Stimulated activated CD8-positive, alpha-beta memory T cell treated with anti-CD3 and anti-CD28 coated beads, Interleukin-2, amount 100 ng/mL, for 1 hour (primary cell): ENCODE data around the gene FAS.

ENCODE experiments used
- DNase-seq, 2 donors: peaks; one replicate each; pipeline ENCODE4 v3.0.0-alpha.2; 2020; ENCODE audit warnings: low read depth in 2 of 2

FAS gene

GRCh38 chr10:89035461-89035860, 44.9 kb downstream of the FAS start:
- no peak for DNase-seq

DNA sequence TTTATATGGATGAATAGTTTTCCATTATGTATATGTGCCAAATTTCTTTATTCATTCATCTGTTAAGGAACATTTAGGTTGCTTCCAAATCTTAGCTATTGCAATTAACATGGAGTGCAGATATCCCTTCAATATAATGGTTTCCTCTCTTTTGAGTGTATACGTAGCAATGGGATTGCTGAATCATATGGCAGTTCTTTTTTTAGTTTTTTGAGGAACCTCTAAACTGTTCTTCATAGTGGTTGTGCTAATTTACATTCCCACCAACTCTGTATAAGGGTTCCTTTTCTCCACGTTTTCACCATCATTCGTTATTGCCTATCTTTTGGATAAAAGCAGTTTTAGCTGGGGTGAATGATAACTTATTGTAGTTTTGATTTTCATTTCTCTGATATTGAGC, 46.5 kb downstream of the FAS start:
- DNase-seq = no peak

DNA sequence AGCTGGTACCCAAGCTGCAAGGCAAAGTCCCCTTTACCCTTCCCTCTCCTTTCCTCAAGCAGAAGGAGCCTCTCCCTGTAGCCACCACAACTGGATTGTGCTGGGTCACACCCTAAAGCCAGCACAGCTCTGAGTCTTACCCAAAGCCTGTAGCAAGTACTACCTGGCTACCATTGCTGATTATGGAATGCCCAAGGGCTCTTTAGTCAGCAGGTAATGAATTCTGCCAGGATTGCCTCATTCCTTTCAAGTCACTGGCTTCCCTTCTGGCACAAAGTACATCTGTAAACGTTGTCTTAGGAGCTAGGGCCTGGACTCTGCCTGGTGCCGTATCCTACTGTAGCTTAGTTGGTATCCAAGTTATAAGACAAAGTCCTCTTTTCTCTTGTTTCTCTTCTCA, 52.0 kb downstream of the FAS start:
- no peak for DNase-seq

- no peak for DNase-seq
Measured at GRCh38 chr10:89043052-89043451, 52.5 kb downstream of the FAS start.

GRCh38 chr10:89047397-89047796, 56.8 kb downstream of the FAS start:
- DNase-seq = no peak

DNA sequence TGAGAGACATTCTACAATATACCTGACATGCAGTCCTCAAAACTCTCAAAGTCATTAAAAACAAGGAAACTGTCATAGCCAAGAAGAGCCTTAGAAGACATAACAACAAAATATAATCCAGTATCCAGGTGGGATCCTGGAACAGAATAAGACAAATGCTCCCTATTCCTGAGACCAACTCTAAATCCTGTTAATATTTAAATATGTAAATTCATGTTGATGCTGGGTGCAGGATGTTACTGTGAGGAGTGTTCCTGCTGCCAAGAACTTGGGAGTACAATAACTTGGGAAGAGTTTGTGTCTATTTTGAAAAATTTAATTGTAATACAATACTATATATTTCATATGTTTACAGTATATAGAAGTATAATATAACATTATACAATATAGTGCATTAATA, 61.0 kb downstream of the FAS start:
- no peak for DNase-seq

DNA sequence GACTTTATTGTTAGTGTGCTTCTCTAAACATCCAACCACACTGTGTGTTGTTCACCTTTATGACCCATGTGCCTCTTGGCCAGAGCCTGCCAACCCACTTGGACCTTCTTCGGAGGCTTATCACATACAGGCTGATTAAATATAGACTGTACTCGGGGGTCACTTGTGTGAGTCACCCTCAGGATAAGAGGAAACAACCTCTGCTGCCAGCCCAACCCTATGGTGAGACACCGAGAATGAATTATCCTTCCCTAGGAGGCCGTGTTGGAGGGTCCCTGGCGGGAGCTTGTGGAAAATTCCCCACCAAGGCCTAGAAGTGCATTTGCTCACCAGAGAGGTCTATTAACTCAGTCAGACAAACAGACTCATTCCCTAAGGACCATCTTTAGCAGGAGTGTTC, 63.0 kb downstream of the FAS start:
- no peak for DNase-seq

DNA sequence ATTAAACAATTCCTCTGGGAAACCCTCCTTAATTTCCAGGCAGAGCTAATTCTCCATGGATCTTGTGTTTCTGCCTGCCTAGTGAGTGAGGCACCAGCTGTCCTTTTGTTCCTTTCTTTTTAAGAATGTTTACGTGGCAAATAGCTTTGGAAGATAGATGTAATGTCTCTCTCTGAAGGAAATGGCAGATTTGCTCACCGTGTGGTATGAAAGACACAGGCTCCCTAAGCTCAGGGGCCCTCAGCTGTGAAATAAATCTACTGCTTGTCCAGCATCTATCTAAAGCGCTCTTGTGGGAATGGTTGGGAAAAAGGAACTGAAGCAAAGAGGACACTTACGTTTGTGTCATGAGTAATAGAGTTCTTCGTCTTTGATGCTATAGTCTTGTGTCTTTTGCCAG, 64.6 kb downstream of the FAS start:
- DNase-seq = no peak

DNA sequence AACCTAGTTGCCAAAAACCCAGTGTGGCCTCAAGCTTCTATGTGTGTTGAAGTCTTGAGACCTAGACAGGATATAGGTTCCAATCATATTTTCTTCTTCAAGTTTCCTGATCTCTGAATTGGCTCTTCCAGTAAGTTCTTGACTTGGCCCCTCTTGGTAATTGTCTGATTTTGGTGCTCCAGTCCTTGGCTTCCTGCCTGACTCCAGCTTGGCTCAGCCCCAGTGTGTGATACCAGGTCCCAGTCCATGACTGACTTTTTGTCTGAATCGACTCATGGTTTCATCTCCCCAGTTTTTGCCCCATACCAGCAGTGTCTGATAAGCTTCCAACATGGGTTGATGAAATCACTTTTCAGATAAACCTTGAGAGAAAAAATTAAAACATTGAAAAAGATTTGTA, 72.3 kb downstream of the FAS start:
- no peak for DNase-seq

- no peak for DNase-seq
Measured at GRCh38 chr10:89063465-89063864, 72.9 kb downstream of the FAS start.

DNA sequence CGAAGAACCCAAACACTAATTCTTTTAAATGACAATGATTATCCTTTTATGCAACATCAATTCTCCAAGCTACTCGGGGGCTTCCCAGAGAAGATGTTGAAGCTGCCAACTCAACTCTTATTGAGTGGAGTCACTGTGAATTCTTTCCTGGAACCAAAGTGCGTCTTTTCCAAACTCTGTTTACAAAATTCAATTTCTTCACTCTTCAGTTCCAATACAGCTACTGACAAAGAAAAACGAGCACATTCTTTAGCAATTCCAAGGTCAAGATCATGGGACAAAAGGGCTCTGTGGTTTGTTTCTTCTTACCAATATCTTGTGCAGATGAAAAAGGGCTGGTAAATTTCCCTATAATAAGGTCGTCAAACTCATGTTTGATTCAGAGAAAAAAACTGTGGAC, 74.2 kb downstream of the FAS start:
- DNase-seq = no peak
